ENCODE measurements around the gene FLNB.
"Not testable (repeated sequence)": the region's sequence is repeated elsewhere in the genome, so short reads cannot be mapped to it uniquely, and the experiment has no call there.

FLNB gene

GRCh38 chr3:57980416-57980815, 27.8 kb upstream of the FLNB start:
- no peak for DNase-seq (ENCODE audit: low spot score)

- no peak for DNase-seq (ENCODE audit: low spot score)
Observed at GRCh38 chr3:57981483-57982087, 26.6 kb upstream of the FLNB start.

- DNase-seq (ENCODE audit: low spot score): no peak
Observed at GRCh38 chr3:57982561-57983243, 25.5 kb upstream of the FLNB start.

GRCh38 chr3:57983734-57984518, 24.3 kb upstream of the FLNB start:
- no peak for DNase-seq (ENCODE audit: low spot score)

- no peak for DNase-seq (ENCODE audit: low spot score)
Observed at GRCh38 chr3:57985176-57985983, 22.8 kb upstream of the FLNB start.

GRCh38 chr3:57985984-57986246, 22.3 kb upstream of the FLNB start:
- no peak for DNase-seq (ENCODE audit: low spot score)

GRCh38 chr3:57986261-57986660, 22.0 kb upstream of the FLNB start:
- DNase-seq (ENCODE audit: low spot score): no peak

GRCh38 chr3:57989198-57989597, 19.0 kb upstream of the FLNB start:
- DNase-seq (ENCODE audit: low spot score): not testable (repeated sequence)

GRCh38 chr3:57989646-57990045, 18.6 kb upstream of the FLNB start:
- no peak for DNase-seq (ENCODE audit: low spot score)

- no peak for DNase-seq (ENCODE audit: low spot score)
Observed at GRCh38 chr3:57992452-57993213, 15.6 kb upstream of the FLNB start.

GRCh38 chr3:57998366-57999283, 9.6 kb upstream of the FLNB start:
- DNase-seq (ENCODE audit: low spot score): no peak

GRCh38 chr3:57999417-58000115, 8.7 kb upstream of the FLNB start:
- DNase-seq (ENCODE audit: low spot score): no peak

GRCh38 chr3:58000306-58001085, 7.7 kb upstream of the FLNB start:
- no peak for DNase-seq (ENCODE audit: low spot score)

- no peak for DNase-seq (ENCODE audit: low spot score)
Observed at GRCh38 chr3:58001086-58001467, 7.1 kb upstream of the FLNB start.

- no peak for DNase-seq (ENCODE audit: low spot score)
Observed at GRCh38 chr3:58001979-58002378, 6.2 kb upstream of the FLNB start.

GRCh38 chr3:58003093-58003492, 5.1 kb upstream of the FLNB start:
- DNase-seq (ENCODE audit: low spot score): no peak

- DNase-seq (ENCODE audit: low spot score): no peak
Observed at GRCh38 chr3:58004973-58005372, 3.2 kb upstream of the FLNB start.

- no peak for DNase-seq (ENCODE audit: low spot score)
Observed at GRCh38 chr3:58005669-58006068, 2.6 kb upstream of the FLNB start.

- no peak for DNase-seq (ENCODE audit: low spot score)
Observed at GRCh38 chr3:58006661-58007060, 1.6 kb upstream of the FLNB start.

Measured in HuH-7.5 (cell line).